K562 (cell line): ENCODE data around the gene FZD8. TPM values are rescaled to one million over a fixed set of nuclear protein-coding genes. Genes with fewer than 3 reads are reported as not detected.

ENCODE experiments used
- CHD7 ChIP-seq: fragments of 200-600 bp; sonication (generic); IDR thresholded peaks from one replicate; pipeline ENCODE4 v1.6.1; 2012; ENCODE audit warnings: mild to moderate bottlenecking, low read depth, low read length, inconsistent platforms
- PPARD ChIP-seq: fragments of 250-450 bp; sonication (Bioruptor Pico); IDR thresholded peaks from 2 replicates; pipeline ENCODE4 v1.8.0; 2022; ENCODE audit warnings: inconsistent platforms, mild to moderate bottlenecking, moderate library complexity
- TCF15 ChIP-seq: fragments of 250-450 bp; sonication (Bioruptor Pico); IDR thresholded peaks from 2 replicates; pipeline ENCODE4 v1.8.0; 2022; ENCODE audit warnings: moderate library complexity, mild to moderate bottlenecking, inconsistent platforms
- ZNF316 ChIP-seq: fragments of 450-650 bp; IDR thresholded peaks from 2 replicates; pipeline ENCODE4 v1.6.1; 2016
- ZNF318 ChIP-seq, 2 experiments: fragments of 450-650 bp; IDR thresholded peaks; 2 replicates each; pipeline ENCODE4 v1.6.1; 2016; ENCODE audit warnings: mild to moderate bottlenecking in 2 of 2, borderline replicate concordance in 1 of 2, low read depth in 1 of 2, moderate library complexity in 1 of 2
- polyA plus RNA-seq, 8 experiments: library from polyadenylated mRNA; depleted of rRNA in 4 of 8; stranded (reverse) in 5 of 8; unstranded in 3 of 8; fragments of >200 nt; fragmentation: Nextera tagmentation in 2 of 8; fragmentation: Illumina TruSeq in 1 of 8; extraction: Ambion mirVana in 2 of 8; extraction: Trizol in 1 of 8; gene quantifications; 2 replicates each; pipeline versions ENCODE4 v1.2.1 to v1.2.3, GENCODE V29; 2011 to 2014; ENCODE audit warnings: inconsistent platforms in 1 of 8, missing spikeins in 1 of 8
- total RNA-seq, 7 experiments: library from RNA; depleted of rRNA in 6 of 7; stranded (reverse); fragments of >200 nt in 6 of 7; fragmentation: Illumina TruSeq in 2 of 7; extraction: Trizol in 2 of 7; gene quantifications; 2 replicates each; pipeline versions ENCODE4 v1.2.1 to v1.2.3, GENCODE V29; 2011 to 2021; ENCODE audit warnings: low replicate concordance in 1 of 7

Gene FZD8
- total and polyA plus RNA-seq, 9 of the 15 experiments (the other 6 are each of a cell fraction or from before 2014, with no cell fraction given) = 0.03 to 1.2 (median 0.16) TPM; not detected in 1

GRCh38 chr10:35644050-35644950 lies 2.2 kb upstream of the FZD8 start (continued):
- TF ChIP-seq ZNF318 (IDR thresholded peaks at IDR 0.05; ENCODE audit: borderline replicate concordance in 1 of 2, low read depth in 1 of 2) (no peak), ZNF316 (peak; percentile 98), TCF15 (CRISPR knock-in tag) (no peak), PPARD (CRISPR knock-in tag) (no peak), CHD7 (no peak)
